ENCODE data around the gene SOX4.

The SOX4 gene

GRCh38 chr6:21593927-21594415 lies 420 bp downstream of the SOX4 start:
- no peak for DNase-seq (ENCODE audit: low read depth)

- no peak for DNase-seq (ENCODE audit: low read depth)
These were observed 1.1 kb downstream of the SOX4 start for GRCh38 chr6:21594416-21595281.

GRCh38 chr6:21595285-21596144 lies 2.0 kb downstream of the SOX4 start:
- DNase-seq (ENCODE audit: low read depth), result no peak

- DNase-seq (ENCODE audit: low read depth), result no peak
These were observed 2.8 kb downstream of the SOX4 start for GRCh38 chr6:21596145-21596948.

GRCh38 chr6:21596949-21597682 lies 3.6 kb downstream of the SOX4 start:
- no peak for DNase-seq (ENCODE audit: low read depth)

GRCh38 chr6:21597801-21598673 lies 4.5 kb downstream of the SOX4 start:
- DNase-seq (ENCODE audit: low read depth), result no peak

GRCh38 chr6:21598674-21599023 lies 5.1 kb downstream of the SOX4 start:
- DNase-seq (ENCODE audit: low read depth), result no peak

- DNase-seq (ENCODE audit: low read depth), result no peak
These were observed 5.6 kb downstream of the SOX4 start for GRCh38 chr6:21599051-21599696.

GRCh38 chr6:21601339-21601923 lies 7.9 kb downstream of the SOX4 start:
- no peak for DNase-seq (ENCODE audit: low read depth)

GRCh38 chr6:21601932-21602390 lies 8.4 kb downstream of the SOX4 start:
- DNase-seq (ENCODE audit: low read depth), result no peak

GRCh38 chr6:21603082-21603952 lies 9.8 kb downstream of the SOX4 start:
- DNase-seq (ENCODE audit: low read depth), result no peak

GRCh38 chr6:21604081-21604480 lies 10.5 kb downstream of the SOX4 start:
- DNase-seq (ENCODE audit: low read depth), result no peak

- DNase-seq (ENCODE audit: low read depth), result no peak
These were observed 11.6 kb downstream of the SOX4 start for GRCh38 chr6:21605166-21605565.

- no peak for DNase-seq (ENCODE audit: low read depth)
These were observed 15.1 kb downstream of the SOX4 start for GRCh38 chr6:21608601-21609000.

GRCh38 chr6:21609881-21610329 lies 16.4 kb downstream of the SOX4 start:
- DNase-seq (ENCODE audit: low read depth), result no peak

- DNase-seq (ENCODE audit: low read depth), result no peak
These were observed 16.8 kb downstream of the SOX4 start for GRCh38 chr6:21610341-21610740.

- no peak for DNase-seq (ENCODE audit: low read depth)
These were observed 17.9 kb downstream of the SOX4 start for GRCh38 chr6:21611485-21611884.

- DNase-seq (ENCODE audit: low read depth), result no peak
These were observed 18.7 kb downstream of the SOX4 start for GRCh38 chr6:21612067-21612745.
